Keratinocyte (primary cell): Measurements from ENCODE around the gene RABGEF1.
"Not testable (repeated sequence)": the region's sequence is repeated elsewhere in the genome, so short reads cannot be mapped to it uniquely, and the experiment has no call there.

Experiments
- CTCF ChIP-seq, 3 experiments: IDR thresholded peaks in 1 of 3; conservative IDR thresholded peaks in 1 of 3; optimal IDR thresholded peaks in 1 of 3; 2 replicates in 2 of 3; 3 replicates in 1 of 3; pipeline versions ENCODE3 to v1.5.1; 2011; ENCODE audit warnings: low read length in 3 of 3, mild to moderate bottlenecking in 3 of 3, moderate library complexity in 2 of 3, control low read depth in 1 of 3, inconsistent platforms in 1 of 3; ENCODE audit not compliant: insufficient read depth in 2 of 3; ENCODE audit errors: extremely low read depth in 1 of 3
- EZH2 ChIP-seq: IDR thresholded peaks from one replicate; pipeline ENCODE4 v1.6.1; 2012; ENCODE audit warnings: inconsistent platforms, mild to moderate bottlenecking, low read length, moderate library complexity

GRCh38 chr7:66783887-66784595 is 43.5 kb downstream of the RABGEF1 start:
- TF ChIP-seq CTCF (optimal IDR thresholded peaks at IDR 0.05 in 1 of 3, IDR thresholded peaks at IDR 0.05 in 1 of 3, conservative IDR thresholded peaks at IDR 0.05 in 1 of 3; ENCODE audit: extremely low read depth in 1 of 3, insufficient read depth in 2 of 3, low read length in 3 of 3); EZH2: not testable (repeated sequence)
